Measurements from ENCODE around the gene TUBGCP2. TPM values are rescaled to one million over a fixed set of nuclear protein-coding genes. Genes with fewer than 3 reads are reported as not detected.

TUBGCP2 gene
- total RNA-seq, 1 donor: 60.8 TPM

- Histone ChIP-seq H3K27ac (ENCODE audit: low read depth, low read length) (no peak overlapping the region), H3K79me2 (ENCODE audit: insufficient read depth, low read length) (no peaks in the 10 kb centered on the region), H3K9me3 (ENCODE audit: low read depth, low read length) (no peaks in the 10 kb centered on the region), H4K20me1 (ENCODE audit: insufficient read depth, low read length) (no peaks in the 10 kb centered on the region), H3K4me3 (ENCODE audit: insufficient read depth, low read length) (no peak overlapping the region), H3K4me1 (ENCODE audit: insufficient read depth, low read length) (no peaks in the 10 kb centered on the region), H3K27me3 (ENCODE audit: insufficient read depth, low read length) (peaks cover 67% of the 10 kb centered on the region), H3K36me3 (ENCODE audit: insufficient read depth, low read length) (no peaks in the 10 kb centered on the region), H3K4me2 (ENCODE audit: insufficient read depth, low read length) (no peak overlapping the region), H2AFZ (ENCODE audit: low read length) (no peak overlapping the region)
- no peak for DNase-seq (ENCODE audit: insufficient read length, low spot score, missing footprints)
- TF ChIP-seq CTCF (IDR thresholded peaks at IDR 0.05; ENCODE audit: extremely low read depth, low read depth, low read length): no peak
Observed at GRCh38 chr10:133241501-133242205, 67.0 kb downstream of the TUBGCP2 start.

- H3K4me1 ChIP-seq (ENCODE audit: insufficient read depth, low read length): no peaks in the 10 kb centered on the region
- no peak for DNase-seq (ENCODE audit: insufficient read length, low spot score, missing footprints)
- H3K9me3 ChIP-seq (ENCODE audit: low read depth, low read length): no peaks in the 10 kb centered on the region
- H2AFZ ChIP-seq (ENCODE audit: low read length): no peak overlapping the region
- no peak overlapping the region for H3K4me2 ChIP-seq (ENCODE audit: insufficient read depth, low read length)
- no peaks in the 10 kb centered on the region for H3K79me2 ChIP-seq (ENCODE audit: insufficient read depth, low read length)
- H3K27ac ChIP-seq (ENCODE audit: low read depth, low read length): no peak overlapping the region
- peaks cover 69% of the 10 kb centered on the region for H3K27me3 ChIP-seq (ENCODE audit: insufficient read depth, low read length)
- no peak for TF ChIP-seq CTCF (IDR thresholded peaks at IDR 0.05; ENCODE audit: extremely low read depth, low read depth, low read length)
- H3K36me3 ChIP-seq (ENCODE audit: insufficient read depth, low read length): no peaks in the 10 kb centered on the region
- H3K4me3 ChIP-seq (ENCODE audit: insufficient read depth, low read length): no peak overlapping the region
- H4K20me1 ChIP-seq (ENCODE audit: insufficient read depth, low read length): no peaks in the 10 kb centered on the region
Observed at GRCh38 chr10:133239990-133240389, 68.7 kb downstream of the TUBGCP2 start.

- Histone ChIP-seq H3K4me1 (ENCODE audit: insufficient read depth, low read length) (no peaks in the 10 kb centered on the region), H3K27ac (ENCODE audit: low read depth, low read length) (no peak overlapping the region), H2AFZ (ENCODE audit: low read length) (no peak overlapping the region), H3K79me2 (ENCODE audit: insufficient read depth, low read length) (no peaks in the 10 kb centered on the region), H3K4me2 (ENCODE audit: insufficient read depth, low read length) (no peak overlapping the region), H3K4me3 (ENCODE audit: insufficient read depth, low read length) (no peak overlapping the region), H3K27me3 (ENCODE audit: insufficient read depth, low read length) (peaks cover 66% of the 10 kb centered on the region), H4K20me1 (ENCODE audit: insufficient read depth, low read length) (no peaks in the 10 kb centered on the region), H3K9me3 (ENCODE audit: low read depth, low read length) (no peaks in the 10 kb centered on the region), H3K36me3 (ENCODE audit: insufficient read depth, low read length) (no peaks in the 10 kb centered on the region)
- no peak for DNase-seq (ENCODE audit: insufficient read length, low spot score, missing footprints)
- no peak for TF ChIP-seq CTCF (IDR thresholded peaks at IDR 0.05; ENCODE audit: extremely low read depth, low read depth, low read length)
Observed at GRCh38 chr10:133238466-133238804, 70.2 kb downstream of the TUBGCP2 start.

GRCh38 chr10:133237588-133238465 is 70.8 kb downstream of the TUBGCP2 start, which contains the start of gene VENTX:
TSS of gene VENTX (plus strand) at chr10:133237855. CDS start at chr10:133237915, 60 bp downstream.
- DNase-seq (ENCODE audit: insufficient read length, low spot score, missing footprints): no peak
- H3K4me1 ChIP-seq (ENCODE audit: insufficient read depth, low read length): no peaks in the 10 kb centered on the region
- H3K9me3 ChIP-seq (ENCODE audit: low read depth, low read length): no peaks in the 10 kb centered on the region
- H3K36me3 ChIP-seq (ENCODE audit: insufficient read depth, low read length): no peaks in the 10 kb centered on the region
- no peak for TF ChIP-seq CTCF (IDR thresholded peaks at IDR 0.05; ENCODE audit: extremely low read depth, low read depth, low read length)
- H3K27ac ChIP-seq (ENCODE audit: low read depth, low read length): no peak within 1 kb of the TSS
- H2AFZ ChIP-seq (ENCODE audit: low read length): no peak within 1 kb of the TSS
- H4K20me1 ChIP-seq (ENCODE audit: insufficient read depth, low read length): no peaks in the 10 kb centered on the region
- H3K27me3 ChIP-seq (ENCODE audit: insufficient read depth, low read length): peaks cover 66% of the 10 kb centered on the region
- no peak within 1 kb of the TSS for H3K4me2 ChIP-seq (ENCODE audit: insufficient read depth, low read length)
- no peak within 1 kb of the TSS for H3K4me3 ChIP-seq (ENCODE audit: insufficient read depth, low read length)
- no peaks in the 10 kb centered on the region for H3K79me2 ChIP-seq (ENCODE audit: insufficient read depth, low read length)
